Activated T-helper 1 cell treated with anti-CD3 and anti-CD28 coated beads, Interleukin-12 subunit alpha, Interleukin-12 subunit beta, Interleukin-2, Interleukin-4 antibody, amounts not matched to agents 30 ng/mL and 10 ng/mL and 1 ng/mL, durations not matched to agents 14 hours and 24 hours and 36 hours (primary cell): Measurements from ENCODE around the gene KPTN. TPM values are rescaled to one million over a fixed set of nuclear protein-coding genes. Genes with fewer than 3 reads are reported as not detected.

ENCODE experiments used
- DNase-seq: peaks from one replicate; pipeline ENCODE4 v3.0.0; 2021; ENCODE audit warnings: low spot score
- H3K27ac Mint-ChIP-seq: one replicate; pipeline ENCODE4 v1.8.0; 2021; ENCODE audit warnings: mild to moderate bottlenecking, mixed read lengths
- H3K27me3 Mint-ChIP-seq: one replicate; pipeline ENCODE4 v1.8.0; 2022; ENCODE audit warnings: mild to moderate bottlenecking, moderate library complexity, mixed read lengths; ENCODE audit not compliant: insufficient read depth
- H3K36me3 Mint-ChIP-seq: one replicate; pipeline ENCODE4 v1.8.0; 2021; ENCODE audit warnings: low read depth, mixed read lengths
- H3K4me1 Mint-ChIP-seq: one replicate; pipeline ENCODE4 v1.8.0; 2021; ENCODE audit warnings: low read depth, mixed read lengths
- H3K4me3 Mint-ChIP-seq: one replicate; pipeline ENCODE4 v1.8.0; 2021; ENCODE audit warnings: mild to moderate bottlenecking, moderate library complexity, mixed read lengths
- H3K9me3 Mint-ChIP-seq: one replicate; pipeline ENCODE4 v1.8.0; 2021; ENCODE audit warnings: mixed read lengths
- intact Hi-C: fragments of 100-400 bp; cut with micrococcal nuclease; formaldehyde crosslinking; loops from one replicate; pipeline ENCODE4 v1.15.1; 2024
- total RNA-seq: library from RNA; stranded (reverse); gene quantifications from 2 replicates; pipeline ENCODE4 v1.2.3, GENCODE V29; 2022

KPTN gene
- total RNA-seq, 1 donor from 2014 or later = 10.8 TPM

GRCh38 chr19:47483200-47483599 is 819 bp downstream of the KPTN start:
- Mint-ChIP-seq H3K27me3 (peaks cover 4% of the 10 kb centered on the region), H3K36me3 (peaks cover 14% of the 10 kb centered on the region), H3K27ac (no peak overlapping the region), H3K4me3 (peak overlapping the region; percentile 99), H3K4me1 (peaks cover 23% of the 10 kb centered on the region), H3K9me3 (no peaks in the 10 kb centered on the region)
- no peak for DNase-seq
- intact Hi-C loops = loop anchor here (5.0 kb wide), 1 partner anchor 211 kb away; the partner anchor contains the start of gene INAFM1

- Mint-ChIP-seq H3K27ac (no peak overlapping the region), H3K4me3 (no peak overlapping the region), H3K4me1 (peaks cover 17% of the 10 kb centered on the region), H3K36me3 (peaks cover 9% of the 10 kb centered on the region), H3K27me3 (peaks cover 4% of the 10 kb centered on the region), H3K9me3 (no peaks in the 10 kb centered on the region)
- DNase-seq = no peak
- intact Hi-C loops = loop anchor here (5.0 kb wide), 1 partner anchor 209 kb away; the partner anchor contains the start of gene INAFM1
Measured at GRCh38 chr19:47481460-47482052, 2.5 kb downstream of the KPTN start.

- Mint-ChIP-seq H3K27ac (no peak overlapping the region), H3K27me3 (peaks cover 4% of the 10 kb centered on the region), H3K4me1 (peaks cover 16% of the 10 kb centered on the region), H3K4me3 (no peak overlapping the region), H3K9me3 (no peaks in the 10 kb centered on the region), H3K36me3 (peaks cover 8% of the 10 kb centered on the region)
- intact Hi-C loops = loop anchor here (5.0 kb wide), 1 partner anchor 208 kb away; the partner anchor contains the start of gene INAFM1
- no peak for DNase-seq
Measured at GRCh38 chr19:47480658-47481057, 3.4 kb downstream of the KPTN start.

GRCh38 chr19:47479701-47480503 is 4.1 kb downstream of the KPTN start:
- H3K9me3 Mint-ChIP-seq = no peaks in the 10 kb centered on the region
- H3K4me3 Mint-ChIP-seq = no peak overlapping the region
- peaks cover under 1% of the 10 kb centered on the region for H3K36me3 Mint-ChIP-seq
- H3K27me3 Mint-ChIP-seq = peaks cover 4% of the 10 kb centered on the region
- peaks cover 8% of the 10 kb centered on the region for H3K4me1 Mint-ChIP-seq
- no peak for DNase-seq
- intact Hi-C loops = loop anchor here (5.0 kb wide), 1 partner anchor 208 kb away; the partner anchor contains the start of gene INAFM1
- H3K27ac Mint-ChIP-seq = no peak overlapping the region

- H3K36me3 Mint-ChIP-seq = no peaks in the 10 kb centered on the region
- DNase-seq = no peak
- H3K27ac Mint-ChIP-seq = no peak overlapping the region
- intact Hi-C loops = no loop called here
- no peak overlapping the region for H3K4me3 Mint-ChIP-seq
- H3K27me3 Mint-ChIP-seq = peaks cover 10% of the 10 kb centered on the region
- no peaks in the 10 kb centered on the region for H3K4me1 Mint-ChIP-seq
- no peaks in the 10 kb centered on the region for H3K9me3 Mint-ChIP-seq
Measured at GRCh38 chr19:47476438-47476972, 7.5 kb downstream of the KPTN start.

GRCh38 chr19:47475465-47475864 is 8.6 kb downstream of the KPTN start:
- Mint-ChIP-seq H3K9me3 (no peaks in the 10 kb centered on the region), H3K4me3 (no peak overlapping the region), H3K27me3 (peaks cover 13% of the 10 kb centered on the region), H3K27ac (no peak overlapping the region), H3K4me1 (no peaks in the 10 kb centered on the region), H3K36me3 (no peaks in the 10 kb centered on the region)
- intact Hi-C loops = no loop called here
- DNase-seq = no peak

- Mint-ChIP-seq H3K27ac (no peak overlapping the region), H3K27me3 (peaks cover 28% of the 10 kb centered on the region), H3K4me3 (no peak overlapping the region), H3K9me3 (no peaks in the 10 kb centered on the region), H3K36me3 (no peaks in the 10 kb centered on the region), H3K4me1 (no peaks in the 10 kb centered on the region)
- intact Hi-C loops = no loop called here
- no peak for DNase-seq
Measured at GRCh38 chr19:47473336-47473735, 10.7 kb downstream of the KPTN start.

- intact Hi-C loops = no loop called here
- Mint-ChIP-seq H3K27ac (no peak within 1 kb of the TSS), H3K4me3 (no peak within 1 kb of the TSS)
Measured at GRCh38 chr19:47471733-47472457, 12.1 kb downstream of the KPTN start, which contains the start of gene SLC8A2. TSS of gene SLC8A2 (minus strand) at chr19:47471893. CDS start at chr19:47466403, 5,490 bp downstream.

GRCh38 chr19:47471381-47471732 is 12.7 kb downstream of the KPTN start:
- Mint-ChIP-seq H3K27me3 (peaks cover 33% of the 10 kb centered on the region), H3K4me1 (no peaks in the 10 kb centered on the region), H3K4me3 (no peak overlapping the region), H3K9me3 (no peaks in the 10 kb centered on the region), H3K36me3 (no peaks in the 10 kb centered on the region), H3K27ac (no peak overlapping the region)
- intact Hi-C loops = no loop called here
- no peak for DNase-seq

More at GRCh38 chr19:47471733-47472457, 12.1 kb downstream of the KPTN start, which contains the start of gene SLC8A2:
- Mint-ChIP-seq H3K9me3 (no peaks in the 10 kb centered on the region), H3K4me1 (no peaks in the 10 kb centered on the region), H3K36me3 (no peaks in the 10 kb centered on the region), H3K27me3 (peaks cover 33% of the 10 kb centered on the region)
- peak; percentile 59 for DNase-seq

GRCh38 chr19:47470447-47471195 is 13.4 kb downstream of the KPTN start:
- Mint-ChIP-seq H3K27ac (no peak overlapping the region), H3K27me3 (peaks cover 33% of the 10 kb centered on the region), H3K4me1 (no peaks in the 10 kb centered on the region), H3K36me3 (no peaks in the 10 kb centered on the region), H3K9me3 (no peaks in the 10 kb centered on the region), H3K4me3 (no peak overlapping the region)
- intact Hi-C loops = no loop called here
- DNase-seq = no peak

GRCh38 chr19:47469719-47470118 is 14.3 kb downstream of the KPTN start:
- no peaks in the 10 kb centered on the region for H3K9me3 Mint-ChIP-seq
- H3K27ac Mint-ChIP-seq = no peak overlapping the region
- no peaks in the 10 kb centered on the region for H3K4me1 Mint-ChIP-seq
- intact Hi-C loops = no loop called here
- peaks cover 33% of the 10 kb centered on the region for H3K27me3 Mint-ChIP-seq
- H3K36me3 Mint-ChIP-seq = no peaks in the 10 kb centered on the region
- no peak for DNase-seq
- no peak overlapping the region for H3K4me3 Mint-ChIP-seq

- intact Hi-C loops = no loop called here
- peaks cover 32% of the 10 kb centered on the region for H3K27me3 Mint-ChIP-seq
- H3K27ac Mint-ChIP-seq = no peak overlapping the region
- H3K4me1 Mint-ChIP-seq = no peaks in the 10 kb centered on the region
- no peaks in the 10 kb centered on the region for H3K9me3 Mint-ChIP-seq
- DNase-seq = no peak
- no peaks in the 10 kb centered on the region for H3K36me3 Mint-ChIP-seq
- no peak overlapping the region for H3K4me3 Mint-ChIP-seq
Measured at GRCh38 chr19:47469363-47469700, 14.7 kb downstream of the KPTN start.
